HG03025 (cell line): Measurements from ENCODE around the gene SYT12.

Experiments
- ATAC-seq: cut with Tn5 transposase; IDR thresholded peaks from one replicate; pipeline ENCODE4 v1.9.1; 2021; ENCODE audit warnings: mild to moderate bottlenecking, moderate library complexity; ENCODE audit not compliant: unreplicated experiment, low FRiP score

The SYT12 gene

GRCh38 chr11:67090717-67091116 is 67.8 kb downstream of the SYT12 start:
- no peak for ATAC-seq

- ATAC-seq: no peak
Observed at GRCh38 chr11:67095214-67095507, 72.2 kb downstream of the SYT12 start.

GRCh38 chr11:67098799-67099429 is 76.0 kb downstream of the SYT12 start:
- no peak for ATAC-seq

- no peak for ATAC-seq
Observed at GRCh38 chr11:67099831-67100324, 76.9 kb downstream of the SYT12 start.
